HG03520 (cell line): ENCODE measurements around the gene MMP11.

Source experiments
- ATAC-seq: cut with Tn5 transposase; IDR thresholded peaks from one replicate; pipeline ENCODE4 v1.9.1; 2021; ENCODE audit warnings: mild to moderate bottlenecking, moderate library complexity; ENCODE audit not compliant: unreplicated experiment

The MMP11 gene

DNA sequence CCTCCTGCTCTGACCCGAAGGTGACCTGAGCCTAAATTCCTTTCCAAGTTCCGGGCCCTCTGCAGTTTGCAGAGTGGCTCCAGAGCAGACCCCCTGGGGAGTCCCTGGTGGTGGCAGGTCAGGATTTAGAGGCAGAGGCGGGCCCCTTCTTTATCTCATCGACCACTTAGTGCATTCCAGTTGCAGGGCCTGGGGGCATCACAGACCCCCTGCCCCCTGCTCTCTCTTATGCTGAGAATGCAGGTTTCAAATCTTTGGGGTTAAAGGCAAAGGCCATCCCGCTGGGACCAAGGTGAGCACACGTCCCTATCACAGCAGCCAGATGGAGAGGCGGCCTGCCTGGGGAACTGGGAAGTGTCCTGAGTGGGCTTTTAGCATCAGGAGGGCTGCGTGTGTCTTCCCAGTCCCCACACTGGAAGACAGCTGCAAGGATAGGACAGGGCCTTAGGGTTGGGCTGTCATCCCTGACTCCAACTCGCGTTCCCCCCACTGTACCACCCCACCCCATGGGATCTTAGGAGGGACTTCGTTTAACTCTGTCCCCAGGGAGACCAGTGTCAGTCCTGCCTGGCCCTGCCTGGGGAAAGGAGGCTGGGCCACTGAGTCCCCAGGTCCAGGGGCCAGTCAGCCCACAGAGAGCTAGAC is 54.8 kb downstream of the MMP11 start:
- no peak for ATAC-seq

GRCh38 chr22:23828800-23829680 is 56.4 kb downstream of the MMP11 start:
- ATAC-seq: no peak

GRCh38 chr22:23829845-23830372 is 57.3 kb downstream of the MMP11 start:
- ATAC-seq: no peak

GRCh38 chr22:23831261-23831660 is 58.6 kb downstream of the MMP11 start:
- no peak for ATAC-seq

GRCh38 chr22:23831781-23832180 is 59.1 kb downstream of the MMP11 start:
- no peak for ATAC-seq

DNA sequence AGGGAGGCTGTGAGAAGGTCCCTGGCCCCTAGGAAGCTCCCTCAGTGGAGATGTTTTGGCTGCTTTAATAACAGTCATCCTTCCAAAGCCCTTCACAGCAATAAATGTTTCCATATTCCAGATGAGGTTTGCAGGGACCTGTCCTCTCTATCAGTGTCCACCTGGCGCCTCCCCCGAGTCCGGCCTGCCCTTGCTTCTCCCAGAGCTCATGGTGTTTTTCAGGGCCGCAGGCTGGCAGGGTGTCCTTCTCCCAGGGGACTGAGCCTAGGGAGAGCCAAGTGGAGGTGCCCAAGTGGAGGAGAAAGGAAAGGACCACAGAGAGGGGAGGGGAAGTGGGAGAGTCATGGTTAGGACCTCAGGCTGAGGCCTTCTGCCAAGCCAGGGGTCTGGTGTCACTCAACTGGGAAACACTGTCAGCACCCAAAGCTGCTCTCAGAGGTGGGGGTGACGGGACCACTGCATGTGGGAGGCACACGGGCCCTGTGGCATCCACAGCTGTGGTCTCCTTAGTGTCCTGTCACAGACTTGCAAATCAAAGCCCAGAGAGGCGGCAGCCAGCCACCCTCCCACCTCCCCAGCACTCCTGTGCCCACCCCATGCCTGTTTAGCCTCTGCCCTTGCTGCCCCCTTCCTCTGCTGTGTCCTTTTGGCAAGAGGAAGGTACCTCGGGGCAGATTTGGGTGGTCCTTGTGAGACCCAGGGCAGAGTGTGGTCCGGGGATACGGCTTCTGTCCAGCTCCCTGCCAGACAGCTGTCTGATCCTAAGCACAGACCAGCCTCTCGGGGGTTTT is 59.8 kb downstream of the MMP11 start:
- no peak for ATAC-seq

GRCh38 chr22:23833017-23833751 is 60.5 kb downstream of the MMP11 start:
- ATAC-seq: no peak
